GM12878 (cell line): ENCODE results near the gene DLG2. TPM values are rescaled to one million over a fixed set of nuclear protein-coding genes. Genes with fewer than 3 reads are reported as not detected.

ENCODE experiments used
- ATAC-seq: fragments of 200-7000 bp; cut with Tn5 transposase; 3 replicates; pipeline ENCODE4 v1.9.1; 2020; ENCODE audit warnings: mild to moderate bottlenecking, moderate library complexity
- BruUV-seq: library from RNA; stranded (reverse); fragments of 400-500 nt; replicated peaks from 2 replicates; lab custom pipeline; 2021; lab: Mats Ljungman, UMichigan
- CTCF ChIA-PET: fragments of 300-600 bp; sonication (Branson Sonifier 250); formaldehyde crosslinking; extraction: SDS; loops from one replicate; lab custom pipeline; 2021; ENCODE audit warnings: inconsistent platforms; lab: Yijun Ruan, JAX
- POLR2A ChIA-PET: fragments of 350-600 bp; formaldehyde crosslinking; extraction: SDS; loops from one replicate; lab custom pipeline; 2021; ENCODE audit warnings: inconsistent platforms; lab: Charles Lee
- RAD21 ChIA-PET: fragments of 300-600 bp; sonication (Branson Sonifier 250); formaldehyde crosslinking; loops from one replicate; lab custom pipeline; 2023; ENCODE audit warnings: antibody characterized with exemption; ENCODE audit not compliant: unreplicated experiment; lab: Charles Lee
- SMC1A ChIA-PET: fragments of 300-600 bp; sonication (Branson Sonifier 250); formaldehyde crosslinking; loops from one replicate; lab custom pipeline; 2023; ENCODE audit not compliant: unreplicated experiment, uncharacterized antibody; lab: Charles Lee
- DNase-seq: peaks from one replicate; pipeline ENCODE4 v3.0.0-alpha.2; 2011; ENCODE audit warnings: low read depth, low spot score
- FAIRE-seq: peaks from 3 replicates; lab custom pipeline; 2011; peaks lifted over from hg19 to GRCh38; lab: Jason Lieb, UNC
- H2AFZ ChIP-seq: 2 replicates; pipeline ENCODE4 v1.6.0; 2011; ENCODE audit warnings: low read depth, low read length, control low read depth; ENCODE audit not compliant: control insufficient read depth
- H3K27ac ChIP-seq: 2 replicates; pipeline ENCODE4 v1.5.1; 2011; ENCODE audit warnings: control low read depth; ENCODE audit not compliant: control insufficient read depth, insufficient read depth
- H3K27me3 ChIP-seq, 2 experiments: replicated peaks in 1 of 2; 2 replicates each; pipeline versions ENCODE4 v1.6.0 to v1.6.1; 2011; ENCODE audit warnings: low read length in 1 of 2; ENCODE audit not compliant: control insufficient read depth in 2 of 2, insufficient read depth in 2 of 2
- H3K36me3 ChIP-seq, 2 experiments: 2 replicates each; pipeline ENCODE4 v1.5.1; 2011; ENCODE audit warnings: low read length in 1 of 2; ENCODE audit not compliant: control insufficient read depth in 2 of 2, insufficient read depth in 2 of 2
- H3K4me1 ChIP-seq: 2 replicates; pipeline ENCODE4 v1.6.1; 2011; ENCODE audit warnings: mild to moderate bottlenecking, low read length, moderate library complexity, mixed read lengths; ENCODE audit not compliant: control insufficient read depth, insufficient read depth
- H3K4me2 ChIP-seq: 2 replicates; pipeline ENCODE4 v1.6.0; 2011; ENCODE audit warnings: control low read depth; ENCODE audit not compliant: control insufficient read depth, insufficient read depth
- H3K4me3 ChIP-seq: fragments of 200-600 bp; sonication (generic); 2 replicates; pipeline ENCODE4 v1.5.1; 2016
- H3K79me2 ChIP-seq: 2 replicates; pipeline ENCODE4 v1.6.0; 2011; ENCODE audit warnings: low read length; ENCODE audit not compliant: control insufficient read depth, insufficient read depth
- H3K9ac ChIP-seq: 2 replicates; pipeline ENCODE4 v1.8.0; 2011; ENCODE audit warnings: low read length, control low read depth, mixed read lengths; ENCODE audit not compliant: control insufficient read depth, insufficient read depth
- H3K9me3 ChIP-seq: replicated peaks from 3 replicates; pipeline ENCODE4 v1.5.1; 2011; ENCODE audit warnings: mild to moderate bottlenecking, low read length; ENCODE audit not compliant: control insufficient read depth, insufficient read depth
- H4K20me1 ChIP-seq: 2 replicates; pipeline ENCODE4 v1.6.0; 2011; ENCODE audit not compliant: control insufficient read depth, insufficient read depth
- ATF2 ChIP-seq: IDR thresholded peaks from 2 replicates; pipeline ENCODE4 v1.6.1; 2012; ENCODE audit warnings: low read length, inconsistent platforms
- CBX5 ChIP-seq: sonication (generic); IDR thresholded peaks from 2 replicates; pipeline ENCODE4 v1.6.1; 2016; ENCODE audit warnings: low read depth, moderate library complexity, mild to moderate bottlenecking, inconsistent platforms
- CHD1 ChIP-seq: IDR thresholded peaks from 2 replicates; pipeline ENCODE4 v1.6.1; 2012; ENCODE audit warnings: low read depth, low read length, improper control_type of control experiment
- CREM ChIP-seq: IDR thresholded peaks from 2 replicates; pipeline ENCODE4 v1.6.1; 2014; ENCODE audit warnings: antibody characterized with exemption, low read depth
- E4F1 ChIP-seq: fragments of 450-650 bp; IDR thresholded peaks from 2 replicates; pipeline ENCODE4 v1.6.1; 2018; ENCODE audit warnings: borderline replicate concordance, mild to moderate bottlenecking; ENCODE audit not compliant: partially characterized antibody
- EP300 ChIP-seq, 2 experiments: fragments of 150-350 bp in 1 of 2; IDR thresholded peaks; 2 replicates each; pipeline ENCODE4 v1.6.1; 2011 to 2012; ENCODE audit warnings: low read depth in 2 of 2, low read length in 2 of 2, borderline replicate concordance in 1 of 2, improper control_type of control experiment in 1 of 2, inconsistent platforms in 1 of 2; ENCODE audit not compliant: control insufficient read depth in 1 of 2
- JUND ChIP-seq: IDR thresholded peaks from 2 replicates; pipeline ENCODE4 v1.6.1; 2012; ENCODE audit warnings: low read depth, mild to moderate bottlenecking, low read length, improper control_type of control experiment, moderate library complexity
- NKRF ChIP-seq: fragments of 450-650 bp; conservative IDR thresholded peaks from 2 replicates; pipeline ENCODE4 v1.6.1; 2017; ENCODE audit warnings: mild to moderate bottlenecking, moderate library complexity
- RAD21 ChIP-seq: IDR thresholded peaks from 2 replicates; pipeline ENCODE4 v1.6.1; 2011; ENCODE audit warnings: mild to moderate bottlenecking, low read depth, low read length, moderate library complexity; ENCODE audit not compliant: insufficient read depth
- RAD51 ChIP-seq: fragments of 450-650 bp; IDR thresholded peaks from 2 replicates; pipeline ENCODE4 v1.6.1; 2016; ENCODE audit warnings: moderate library complexity, mild to moderate bottlenecking, inconsistent platforms
- RB1 ChIP-seq: fragments of 450-650 bp; formaldehyde crosslinking; IDR thresholded peaks from 2 replicates; pipeline ENCODE4 v1.6.1; 2017; ENCODE audit warnings: mild to moderate bottlenecking, borderline replicate concordance
- STAT3 ChIP-seq: IDR thresholded peaks from 2 replicates; pipeline ENCODE4 v1.6.1; 2011; ENCODE audit warnings: low read depth, low read length, improper control_type of control experiment
- WGBS: methylation state at CpG from one replicate; pipeline ENCODE4 v1.1.6; 2016; ENCODE audit warnings: low lambda C conversion rate; ENCODE audit not compliant: insufficient replicate concordance, insufficient coverage; ENCODE audit errors: missing lambda C conversion rate; 5-methylcytosine and 5-hydroxymethylcytosine counted together
- in situ Hi-C: fragments of 300-500 bp; cut with MboI; formaldehyde crosslinking; loops from 9 replicates; pipeline ENCODE4 v1.14.3; 2018; ENCODE audit warnings: mixed read lengths
- intact Hi-C: fragments of 100-400 bp; cut with micrococcal nuclease; formaldehyde crosslinking; loops from one replicate; pipeline ENCODE4 v1.14.2; 2022; ENCODE audit not compliant: unreplicated experiment
- polyA plus RNA-seq, 11 experiments: library from polyadenylated mRNA; depleted of rRNA in 4 of 11; unstranded in 6 of 11; stranded (reverse) in 5 of 11; fragments of >200 nt; fragmentation: Nextera tagmentation in 4 of 11; fragmentation: Illumina TruSeq in 1 of 11; extraction: Ambion mirVana in 4 of 11; extraction: Trizol in 1 of 11; gene quantifications; 1 replicate in 1 of 11; 2 replicates in 10 of 11; pipeline versions ENCODE4 v1.2.1 to v1.2.3, GENCODE V29; 2011 to 2016; ENCODE audit warnings: inconsistent platforms in 2 of 11, missing spikeins in 2 of 11, low read depth in 1 of 11
- total RNA-seq, 4 experiments: library from RNA; depleted of rRNA in 3 of 4; stranded (reverse); fragments of >200 nt in 3 of 4; fragmentation: Illumina TruSeq in 1 of 4; extraction: Trizol in 1 of 4; gene quantifications; 2 replicates each; pipeline versions ENCODE4 v1.2.1 to v1.2.3, GENCODE V29; 2013 to 2021

The DLG2 gene
- total and polyA plus RNA-seq, 10 of the 15 experiments (the other 5 are each of a cell fraction or from before 2014, with no cell fraction given) = 0.09 to 0.98 (median 0.35) TPM

GRCh38 chr11:84236436-84236835, 1390.7 kb downstream of the DLG2 start:
- ChIA-PET SMC1A (no interaction called here), CTCF (no interaction called here), POLR2A (no interaction called here), RAD21 (no interaction called here)
- H3K4me1 ChIP-seq = no peaks in the 10 kb centered on the region
- H3K27ac ChIP-seq = no peak overlapping the region
- H3K9ac ChIP-seq = no peak overlapping the region
- H3K4me3 ChIP-seq = no peak overlapping the region
- H3K36me3 ChIP-seq = no peaks in the 10 kb centered on the region
- BruUV-seq = no TSS peak
- ATAC-seq (no peak), DNase-seq (no peak), FAIRE-seq (no peak)
- no peak overlapping the region for H3K4me2 ChIP-seq
- in situ Hi-C loops = no loop called here
- TF ChIP-seq RAD21 (no peak), CBX5 (no peak), RAD51 (no peak), CREM (no peak), EP300 (IDR thresholded peaks at IDR 0.05; ENCODE audit: borderline replicate concordance in 1 of 2, control insufficient read depth in 1 of 2, low read depth in 2 of 2, low read length in 2 of 2) (no peak)
- intact Hi-C loops = no loop called here
- no peaks in the 10 kb centered on the region for H3K9me3 ChIP-seq
- no peaks in the 10 kb centered on the region for H3K27me3 ChIP-seq
- H4K20me1 ChIP-seq = no peaks in the 10 kb centered on the region
- H3K79me2 ChIP-seq = no peaks in the 10 kb centered on the region
- H2AFZ ChIP-seq = no peak overlapping the region

GRCh38 chr11:84234462-84235202, 1392.5 kb downstream of the DLG2 start:
- no peak overlapping the region for H3K9ac ChIP-seq
- no peaks in the 10 kb centered on the region for H3K4me1 ChIP-seq
- 23% methylated on average over 4 of the region's 4 CpGs for WGBS
- ChIA-PET RAD21 (no interaction called here), CTCF (no interaction called here), SMC1A (no interaction called here), POLR2A (no interaction called here)
- no peak overlapping the region for H3K4me2 ChIP-seq
- H3K36me3 ChIP-seq = no peaks in the 10 kb centered on the region
- no peaks in the 10 kb centered on the region for H3K79me2 ChIP-seq
- H3K27me3 ChIP-seq = no peaks in the 10 kb centered on the region
- no TSS peak for BruUV-seq
- ATAC-seq (no peak), DNase-seq (no peak), FAIRE-seq (no peak)
- H3K9me3 ChIP-seq = no peaks in the 10 kb centered on the region
- no peak overlapping the region for H2AFZ ChIP-seq
- intact Hi-C loops (no loop called here), in situ Hi-C loops (no loop called here)
- no peaks in the 10 kb centered on the region for H4K20me1 ChIP-seq
- H3K27ac ChIP-seq = no peak overlapping the region
- no peak overlapping the region for H3K4me3 ChIP-seq
- TF ChIP-seq RB1 (no peak), ATF2 (no peak), NKRF (no peak), E4F1 (no peak), CHD1 (no peak), STAT3 (no peak), JUND (no peak)
